GM18498 (cell line): ENCODE data around the gene DHFR.
"Not testable (repeated sequence)": the region's sequence is repeated elsewhere in the genome, so short reads cannot be mapped to it uniquely, and the experiment has no call there.

Experiments
- ATAC-seq: cut with Tn5 transposase; IDR thresholded peaks from one replicate; pipeline ENCODE4 v1.9.1; 2021; ENCODE audit warnings: mild to moderate bottlenecking, moderate library complexity; ENCODE audit not compliant: unreplicated experiment

Gene DHFR

DNA sequence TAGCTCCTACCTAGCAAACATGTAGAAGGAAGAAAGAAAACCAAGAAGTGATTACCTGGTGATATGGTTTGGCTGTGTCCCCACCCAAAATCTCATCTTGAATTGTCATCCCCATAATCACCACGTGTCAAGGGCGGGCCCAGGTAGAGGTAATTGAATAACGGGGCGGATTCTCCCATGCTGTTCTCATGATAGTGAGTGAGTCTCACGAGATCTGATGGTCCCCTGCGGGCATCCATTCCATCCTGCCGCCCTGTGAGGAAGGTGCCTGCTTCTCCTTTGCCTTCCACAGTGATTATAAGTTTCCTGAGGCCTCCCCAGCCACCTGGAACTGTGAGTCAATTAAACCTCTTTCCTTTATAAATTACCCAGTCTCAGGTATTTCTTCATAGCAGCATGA, 57.3 kb downstream of the DHFR start:
- no peak for ATAC-seq

DNA sequence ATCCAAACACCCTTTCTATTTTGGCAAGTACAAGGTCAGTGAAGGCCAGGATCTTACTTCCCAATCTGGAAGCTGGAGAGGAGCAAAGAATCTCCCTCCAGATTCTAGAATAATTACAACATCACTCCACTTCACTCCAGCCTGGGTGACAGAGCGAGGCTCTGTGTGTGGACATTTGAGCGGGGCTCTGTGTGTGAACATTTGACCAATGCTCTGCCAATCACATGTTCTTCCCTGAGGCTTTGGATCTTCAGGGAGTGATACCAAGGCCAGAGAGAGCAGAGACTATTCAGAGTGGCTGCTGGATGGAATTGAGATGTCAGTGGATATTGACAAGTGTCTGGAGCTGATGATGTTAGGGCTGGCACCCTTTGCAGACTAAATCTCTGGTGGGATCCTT, 60.0 kb downstream of the DHFR start:
- no peak for ATAC-seq

DNA sequence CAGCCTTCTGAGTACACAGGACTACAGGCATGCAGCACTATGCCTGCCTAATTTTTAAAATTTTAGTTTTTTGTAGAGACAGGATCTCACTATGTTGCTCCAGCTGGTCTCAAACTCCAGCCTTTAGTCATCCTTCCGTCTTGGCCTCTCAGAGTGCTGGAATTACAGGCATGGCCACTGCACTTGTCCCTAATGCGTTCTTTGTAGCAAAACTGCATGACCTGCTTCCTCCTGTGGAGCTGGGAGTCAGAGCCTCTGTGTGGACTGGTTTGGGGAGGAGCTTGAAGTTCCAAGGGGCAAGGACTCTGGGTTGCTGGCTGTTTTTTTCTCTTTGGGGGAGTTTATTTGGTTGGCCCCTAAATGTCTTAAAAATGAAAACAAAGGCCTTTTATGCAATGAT, 62.0 kb downstream of the DHFR start:
- no peak for ATAC-seq

DNA sequence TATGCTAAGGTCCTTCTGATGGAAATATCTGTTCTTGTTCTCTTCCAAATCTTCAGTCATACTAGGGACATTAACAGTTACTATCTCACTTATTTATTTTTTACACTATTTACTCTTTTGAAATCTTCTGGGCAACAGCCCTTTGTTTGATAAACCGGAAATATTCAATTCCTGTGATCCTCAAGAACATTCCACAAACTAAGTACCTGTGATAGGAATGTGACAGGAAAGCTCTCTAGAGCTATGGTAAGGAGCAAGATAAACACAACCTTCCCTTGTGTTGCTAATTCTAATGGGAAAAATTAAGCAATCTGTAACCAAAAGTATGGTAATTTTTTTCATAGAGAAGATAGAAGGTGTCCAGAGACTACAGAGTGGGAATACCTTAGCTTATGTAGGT, 62.7 kb downstream of the DHFR start:
- ATAC-seq = no peak

DNA sequence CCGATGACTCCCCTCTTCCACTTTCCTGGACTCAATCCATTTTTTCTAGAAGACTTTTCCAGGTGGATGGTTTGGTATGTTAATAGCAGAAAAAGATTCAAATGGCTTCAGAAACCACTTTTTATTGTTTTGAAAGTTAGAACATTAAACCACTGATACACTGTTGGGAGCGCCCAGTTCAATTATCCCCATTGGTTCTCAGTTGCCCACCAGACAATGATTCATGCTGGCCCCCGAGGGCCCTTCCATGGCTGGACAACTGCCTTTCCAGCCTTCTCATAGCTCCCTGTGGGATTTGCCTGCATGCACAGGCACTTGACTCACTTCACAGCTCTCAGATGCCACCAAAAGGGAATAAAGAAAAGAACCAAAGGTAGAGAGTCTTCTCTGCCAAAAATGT, 63.4 kb downstream of the DHFR start:
- no peak for ATAC-seq

DNA sequence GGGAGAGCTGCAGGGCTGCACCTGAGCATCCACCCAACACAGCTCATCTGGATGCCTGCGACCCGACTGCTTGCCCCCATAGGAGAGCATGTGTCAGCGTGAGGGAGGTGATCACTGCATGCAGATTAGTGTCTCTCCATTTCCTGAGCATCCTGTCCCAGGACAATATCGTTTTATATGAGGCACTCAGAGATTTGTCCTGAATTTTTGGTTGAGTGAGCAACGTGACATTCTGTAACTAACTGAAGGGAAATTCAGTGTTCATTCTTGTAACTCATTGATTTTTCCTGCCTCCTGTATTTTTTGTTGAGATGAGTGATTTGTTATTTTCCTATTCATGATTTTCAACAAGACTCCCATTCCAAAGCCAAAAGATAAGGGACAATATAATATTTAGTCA, 64.0 kb downstream of the DHFR start:
- no peak for ATAC-seq

DNA sequence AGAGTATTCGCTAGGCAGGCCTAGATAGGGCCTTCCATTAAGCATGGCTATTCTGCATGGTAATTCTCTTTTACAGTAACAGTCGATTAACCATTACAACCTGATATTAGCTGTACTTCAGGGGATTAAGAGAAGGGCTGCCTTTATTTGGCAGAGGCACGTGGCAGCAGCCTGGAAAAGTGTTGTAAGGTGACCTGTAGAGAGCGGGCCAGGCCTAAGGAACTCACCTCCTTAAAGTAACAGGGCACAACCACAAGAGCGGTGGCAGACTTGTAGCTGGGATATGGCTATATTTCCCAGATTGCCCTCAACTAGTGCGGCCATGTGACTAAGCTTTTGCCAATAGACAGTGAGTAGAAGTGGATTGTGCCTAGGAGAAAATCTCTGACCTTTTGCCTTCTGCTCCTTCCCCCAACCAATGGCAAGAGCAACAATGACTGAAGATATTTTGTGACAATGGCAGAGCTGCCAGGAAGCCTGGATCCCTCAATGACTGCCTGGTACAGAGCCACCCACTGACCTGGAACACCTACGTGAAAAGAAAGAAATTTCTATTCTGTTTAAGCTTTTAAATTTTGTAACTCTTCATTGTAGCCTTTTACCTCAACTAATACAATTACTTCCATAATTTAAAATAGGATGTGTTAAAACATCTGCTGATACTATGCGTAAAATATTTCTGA, 65.8 kb downstream of the DHFR start:
- no peak for ATAC-seq

DNA sequence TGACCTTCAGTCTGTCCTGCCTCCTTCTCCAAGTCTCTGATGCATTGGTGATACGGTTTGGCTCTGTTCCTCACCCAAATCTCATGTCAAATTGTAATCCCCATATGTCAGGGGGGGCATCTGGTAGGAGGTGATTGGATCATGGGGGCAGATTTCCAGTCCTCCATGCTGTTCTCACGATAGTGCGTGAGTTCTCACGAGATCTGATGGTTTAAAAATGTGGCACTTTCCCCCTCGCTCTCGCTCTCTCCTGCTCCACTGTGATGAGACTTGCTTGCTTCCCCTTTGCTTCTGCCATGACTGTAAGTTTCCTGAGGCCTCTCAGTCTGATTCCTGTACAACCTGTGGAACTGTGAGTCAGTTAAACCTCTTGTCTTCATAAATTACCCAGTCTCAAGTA, 70.0 kb downstream of the DHFR start:
- no peak for ATAC-seq

DNA sequence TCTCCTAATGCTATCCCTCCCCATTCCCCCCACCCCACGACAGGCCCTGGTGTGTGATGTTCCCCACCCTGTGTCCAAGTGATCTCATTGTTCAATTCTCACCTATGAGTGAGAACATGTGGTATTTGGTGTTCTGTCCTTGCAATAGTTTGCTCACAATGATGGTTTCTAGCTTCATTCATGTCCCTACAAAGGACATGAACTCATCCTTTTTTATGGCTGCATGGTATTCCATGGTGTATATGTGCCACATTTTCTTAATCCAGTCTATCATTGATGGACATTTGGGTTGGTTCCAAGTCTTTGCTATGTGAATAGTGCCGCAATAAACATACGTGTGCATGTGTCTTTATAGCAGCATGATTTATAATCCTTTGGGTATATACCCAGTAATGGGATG, 74.5 kb downstream of the DHFR start:
- not testable (repeated sequence) for ATAC-seq

DNA sequence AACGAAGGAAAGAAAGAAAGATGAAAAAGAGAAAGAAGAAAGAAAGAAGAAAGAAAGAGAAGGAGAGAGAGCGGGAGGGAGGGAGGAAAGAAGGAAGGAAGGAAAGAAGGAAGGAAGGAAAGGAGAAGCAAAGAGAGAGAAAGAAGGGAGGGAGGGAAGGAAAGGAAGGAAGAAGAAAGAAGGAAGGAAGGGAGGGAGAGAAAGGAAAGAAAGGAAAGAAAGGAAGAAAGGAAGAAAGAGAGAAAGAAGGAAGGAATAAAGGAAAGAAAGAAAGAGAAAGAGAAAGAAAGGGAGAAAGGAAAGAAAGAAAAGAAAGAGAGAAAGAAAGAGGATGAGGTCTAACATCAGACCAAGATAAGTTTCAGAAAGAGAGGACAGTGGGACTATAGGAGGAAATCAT, 75.7 kb downstream of the DHFR start:
- no peak for ATAC-seq

DNA sequence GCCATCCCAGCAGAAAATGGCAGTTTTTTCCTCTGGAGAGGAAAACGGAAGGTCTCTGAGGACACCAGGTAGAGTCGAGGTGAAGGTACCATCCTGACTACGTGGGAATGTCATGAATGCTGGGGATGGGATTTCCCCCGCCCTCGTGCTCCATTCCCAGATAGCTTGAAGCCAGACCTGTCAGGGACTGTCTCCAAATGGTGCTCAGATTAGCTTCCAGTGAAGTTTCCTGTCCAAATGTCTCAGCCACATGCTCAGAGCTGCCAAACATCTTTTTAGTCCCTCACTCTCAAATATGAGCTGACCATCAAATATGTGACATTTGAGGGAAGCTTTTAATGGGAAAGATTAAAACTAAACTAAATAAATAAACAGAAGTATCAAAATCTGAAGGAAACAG, 77.1 kb downstream of the DHFR start:
- ATAC-seq = no peak

DNA sequence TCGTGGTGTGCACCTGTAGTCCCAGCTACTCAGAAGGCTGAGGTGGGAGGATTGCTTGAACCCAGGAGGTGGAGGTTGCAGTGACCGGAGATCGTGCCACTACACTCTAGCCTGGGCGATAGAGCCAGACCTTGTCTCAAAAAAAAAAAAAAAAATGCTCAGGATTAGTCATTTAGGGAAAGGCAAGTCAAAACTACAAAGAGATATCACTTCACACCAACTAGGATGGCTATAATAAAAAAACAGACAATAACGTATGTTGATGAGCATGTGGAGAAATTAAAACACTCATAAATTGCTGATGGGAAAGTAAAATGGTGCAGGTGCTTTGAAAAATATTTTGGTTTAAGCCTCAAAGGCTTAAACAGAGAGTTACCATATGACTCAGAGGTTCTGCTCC, 78.4 kb downstream of the DHFR start:
- no peak for ATAC-seq
